GM12872 (cell line): ENCODE measurements around the gene RIPPLY1.

Experiments used
- TF ChIP-seq, protein P1 (sequence below): IDR thresholded peaks from 3 replicates; pipeline ENCODE4 v1.5.1; 2011; ENCODE audit warnings: low read depth, mild to moderate bottlenecking, low read length, moderate library complexity; ENCODE audit not compliant: insufficient read depth

RIPPLY1 gene

DNA sequence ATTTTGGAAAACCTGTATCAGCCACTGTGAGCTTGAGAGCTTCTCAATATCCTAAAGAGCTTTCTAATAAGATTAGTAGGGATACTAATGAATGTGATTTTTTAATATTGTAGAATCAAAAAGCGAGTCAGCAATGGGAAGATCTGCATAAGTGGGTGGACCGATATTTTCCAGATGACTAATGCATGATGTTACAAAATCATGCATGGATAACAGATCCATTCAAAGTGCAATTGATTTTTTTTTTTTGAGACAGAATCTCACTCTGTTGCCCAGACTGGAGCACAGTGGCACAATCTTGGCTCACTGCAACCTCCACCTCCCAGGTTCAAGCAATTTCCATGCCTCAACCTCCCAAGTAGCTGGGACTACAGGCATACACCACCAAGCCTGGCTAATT is 9.7 kb upstream of the RIPPLY1 start:
- TF ChIP-seq, protein P1, sequence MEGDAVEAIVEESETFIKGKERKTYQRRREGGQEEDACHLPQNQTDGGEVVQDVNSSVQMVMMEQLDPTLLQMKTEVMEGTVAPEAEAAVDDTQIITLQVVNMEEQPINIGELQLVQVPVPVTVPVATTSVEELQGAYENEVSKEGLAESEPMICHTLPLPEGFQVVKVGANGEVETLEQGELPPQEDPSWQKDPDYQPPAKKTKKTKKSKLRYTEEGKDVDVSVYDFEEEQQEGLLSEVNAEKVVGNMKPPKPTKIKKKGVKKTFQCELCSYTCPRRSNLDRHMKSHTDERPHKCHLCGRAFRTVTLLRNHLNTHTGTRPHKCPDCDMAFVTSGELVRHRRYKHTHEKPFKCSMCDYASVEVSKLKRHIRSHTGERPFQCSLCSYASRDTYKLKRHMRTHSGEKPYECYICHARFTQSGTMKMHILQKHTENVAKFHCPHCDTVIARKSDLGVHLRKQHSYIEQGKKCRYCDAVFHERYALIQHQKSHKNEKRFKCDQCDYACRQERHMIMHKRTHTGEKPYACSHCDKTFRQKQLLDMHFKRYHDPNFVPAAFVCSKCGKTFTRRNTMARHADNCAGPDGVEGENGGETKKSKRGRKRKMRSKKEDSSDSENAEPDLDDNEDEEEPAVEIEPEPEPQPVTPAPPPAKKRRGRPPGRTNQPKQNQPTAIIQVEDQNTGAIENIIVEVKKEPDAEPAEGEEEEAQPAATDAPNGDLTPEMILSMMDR, result no peak

DNA sequence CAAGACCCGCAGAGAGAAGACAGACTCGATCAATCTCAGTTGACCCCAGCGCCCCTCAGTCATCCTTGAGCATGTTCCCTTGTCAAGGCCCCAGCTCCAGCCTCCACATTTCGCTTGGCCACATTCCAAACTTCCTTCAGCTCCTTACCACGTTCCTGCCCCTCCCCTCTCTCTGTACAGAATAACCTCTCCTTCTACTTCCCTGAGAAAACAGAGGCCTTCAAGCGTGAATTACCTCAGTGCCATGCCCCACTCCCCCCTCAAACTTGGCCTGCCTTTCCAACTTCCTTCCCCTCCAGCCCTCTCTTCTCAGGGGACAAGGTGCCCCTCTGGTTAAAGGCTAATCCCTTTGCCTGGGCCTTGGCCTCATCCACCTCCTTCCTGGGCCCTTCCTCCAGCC is 3.2 kb upstream of the RIPPLY1 start:
- TF ChIP-seq, protein P1, result no peak

DNA sequence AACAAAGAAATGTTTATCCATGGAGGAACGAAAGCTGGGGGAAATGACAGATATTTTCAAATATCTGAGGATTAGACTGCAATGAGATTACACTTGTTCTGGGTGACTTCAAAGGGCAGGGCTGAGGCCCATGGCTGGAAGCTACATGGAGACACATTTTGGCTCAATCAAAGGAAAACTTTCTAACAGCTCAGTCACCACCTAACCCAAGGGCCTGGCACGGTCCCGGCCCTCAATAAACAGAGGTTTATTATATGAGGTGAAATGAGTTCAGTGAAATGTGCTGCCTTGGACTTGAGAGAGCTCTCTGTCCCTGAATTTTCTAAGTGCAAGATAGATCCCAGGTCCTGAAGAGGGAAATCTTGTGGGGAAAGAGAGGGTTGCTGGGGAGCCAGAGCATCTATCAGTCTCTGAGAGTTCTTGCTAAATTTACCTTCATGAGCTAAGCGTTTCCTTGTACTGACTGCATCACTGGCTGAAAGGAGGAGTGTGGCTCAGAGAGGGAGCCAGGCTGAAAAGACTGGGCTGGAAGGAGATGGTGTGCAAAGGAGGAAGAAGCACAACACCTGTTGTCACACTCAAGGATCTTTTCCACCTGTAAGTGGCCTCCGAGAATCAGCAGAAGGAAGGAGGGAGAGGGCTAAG is 2.0 kb upstream of the RIPPLY1 start:
- TF ChIP-seq, protein P1, result no peak

DNA sequence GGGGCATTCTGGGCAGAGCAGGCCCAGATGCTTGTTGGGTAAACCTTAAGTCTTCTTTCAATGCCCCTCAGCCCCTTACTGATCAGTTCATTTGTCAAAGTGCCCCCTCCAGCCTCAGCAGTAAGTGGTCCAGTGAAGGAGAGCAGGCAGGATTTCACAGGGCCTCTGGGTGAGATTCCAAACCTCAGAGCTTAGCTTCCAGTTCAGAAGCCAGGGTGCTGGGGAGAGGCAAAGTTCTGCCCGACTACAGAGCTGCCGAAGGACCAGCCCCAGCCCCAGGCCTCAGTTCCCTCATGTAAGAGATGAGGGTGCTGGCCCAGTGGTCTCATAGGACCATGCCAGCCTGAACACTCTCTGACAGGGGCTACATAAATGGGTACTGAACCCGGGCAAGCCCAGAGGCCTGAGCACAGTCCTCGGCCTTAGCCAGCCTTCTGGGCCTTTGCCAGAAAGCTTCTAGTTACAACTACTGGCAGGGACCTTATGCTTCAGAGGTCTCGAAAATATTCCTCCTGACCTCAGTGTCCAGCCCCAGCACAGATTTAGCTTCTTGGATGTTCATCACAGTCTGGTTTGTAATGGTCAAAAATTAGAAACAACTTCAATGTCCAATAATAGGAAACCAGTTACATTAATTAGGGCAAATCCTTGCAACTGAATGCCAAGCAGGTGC is 851 bp upstream of the RIPPLY1 start:
- TF ChIP-seq, protein P1, result no peak

DNA sequence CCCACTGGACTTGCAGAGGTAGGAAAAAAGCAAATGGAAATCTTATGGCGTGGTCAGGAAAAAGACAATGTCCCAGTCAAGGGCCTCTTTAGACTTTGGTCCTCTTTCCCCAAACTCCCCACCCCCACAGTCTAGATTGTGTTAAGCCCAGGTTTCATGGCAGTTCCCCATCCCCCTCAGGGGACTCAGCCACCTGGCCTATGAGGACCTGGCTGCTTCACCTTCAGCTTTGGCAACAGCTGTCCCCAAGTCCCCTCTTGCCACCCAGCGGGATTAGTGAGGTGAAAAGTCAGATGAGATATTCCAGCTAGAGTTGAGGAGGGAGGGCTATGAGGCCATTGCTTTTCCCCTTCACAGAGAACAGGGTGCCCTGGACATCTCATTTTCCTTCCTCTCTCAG is 457 bp downstream of the RIPPLY1 start:
- TF ChIP-seq, protein P1, result no peak

DNA sequence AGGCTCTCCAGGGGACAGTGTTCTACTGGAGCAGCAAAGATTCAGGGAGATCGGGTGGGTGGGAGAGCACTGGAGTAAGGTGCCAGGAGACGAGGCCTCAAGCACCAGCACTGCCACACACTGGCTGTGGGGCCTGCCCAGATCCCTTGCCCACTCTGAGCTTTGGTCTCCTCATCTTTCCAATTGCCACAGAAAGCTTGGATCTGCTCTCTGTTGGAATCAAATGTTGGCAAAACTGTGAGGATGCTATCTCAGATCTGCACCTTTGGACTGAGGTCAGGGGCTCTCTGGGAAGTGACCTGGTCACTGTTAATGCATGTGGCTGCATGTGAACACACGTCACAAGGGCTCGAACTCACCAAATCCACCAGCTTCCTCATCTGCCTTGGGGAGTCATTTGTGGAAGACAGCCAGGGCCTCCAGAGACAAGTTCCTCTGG is 1.3 kb downstream of the RIPPLY1 start:
- TF ChIP-seq, protein P1, result no peak

DNA sequence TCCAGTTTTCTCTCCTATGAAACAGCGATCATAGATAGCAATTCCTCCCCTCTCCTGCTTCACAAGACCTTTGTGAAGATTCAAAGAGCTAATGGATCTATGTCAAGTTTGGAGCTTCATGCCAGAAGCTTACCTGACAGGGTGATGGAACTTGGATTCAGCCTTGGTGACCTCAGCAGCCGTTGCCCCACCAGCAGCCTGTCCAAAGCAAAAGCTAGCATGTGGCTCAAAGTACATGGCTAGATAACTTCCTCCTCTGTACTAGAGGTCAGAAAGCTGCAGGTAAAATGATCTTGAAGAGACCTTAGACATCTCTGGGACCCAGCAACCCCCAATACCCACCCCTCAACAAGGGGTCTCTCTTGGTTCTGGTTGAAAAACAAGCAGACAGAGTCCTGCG is 1.8 kb downstream of the RIPPLY1 start:
- TF ChIP-seq, protein P1, result no peak
